ENCODE results near the gene ACOT13.
A peak's percentile ranks its signal among the peaks of the same experiment; 100 is the strongest.

Gene ACOT13

DNA sequence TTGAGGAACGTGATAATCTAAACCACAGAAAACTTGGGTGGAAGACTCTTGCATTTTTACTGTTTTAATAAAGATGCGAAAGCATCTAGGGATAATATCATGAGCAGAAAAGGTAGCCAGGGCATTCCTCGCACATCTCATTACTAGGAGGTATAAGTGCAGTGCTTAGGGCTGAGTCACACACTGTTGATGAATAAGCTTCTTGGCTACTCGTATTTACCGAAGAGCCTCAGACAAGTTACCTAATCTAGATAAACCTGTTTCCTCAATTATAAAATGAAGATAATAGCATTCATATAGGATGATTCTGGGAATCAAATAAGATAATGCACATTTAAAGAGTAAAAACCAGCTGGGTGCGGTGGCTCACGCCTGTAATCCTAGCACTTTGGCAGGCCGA lies 20.1 kb upstream of the ACOT13 start:
- peak overlapping the region; percentile 78 for H2AFZ ChIP-seq (ENCODE audit: low read depth, low read length, severe bottlenecking)
- H3K27me3 ChIP-seq (ENCODE audit: low read length), result no peaks in the 10 kb centered on the region
- no peaks in the 10 kb centered on the region for H3K9me2 ChIP-seq (replicated peaks; ENCODE audit: insufficient read depth, low read length)
- TF ChIP-seq, protein P1, sequence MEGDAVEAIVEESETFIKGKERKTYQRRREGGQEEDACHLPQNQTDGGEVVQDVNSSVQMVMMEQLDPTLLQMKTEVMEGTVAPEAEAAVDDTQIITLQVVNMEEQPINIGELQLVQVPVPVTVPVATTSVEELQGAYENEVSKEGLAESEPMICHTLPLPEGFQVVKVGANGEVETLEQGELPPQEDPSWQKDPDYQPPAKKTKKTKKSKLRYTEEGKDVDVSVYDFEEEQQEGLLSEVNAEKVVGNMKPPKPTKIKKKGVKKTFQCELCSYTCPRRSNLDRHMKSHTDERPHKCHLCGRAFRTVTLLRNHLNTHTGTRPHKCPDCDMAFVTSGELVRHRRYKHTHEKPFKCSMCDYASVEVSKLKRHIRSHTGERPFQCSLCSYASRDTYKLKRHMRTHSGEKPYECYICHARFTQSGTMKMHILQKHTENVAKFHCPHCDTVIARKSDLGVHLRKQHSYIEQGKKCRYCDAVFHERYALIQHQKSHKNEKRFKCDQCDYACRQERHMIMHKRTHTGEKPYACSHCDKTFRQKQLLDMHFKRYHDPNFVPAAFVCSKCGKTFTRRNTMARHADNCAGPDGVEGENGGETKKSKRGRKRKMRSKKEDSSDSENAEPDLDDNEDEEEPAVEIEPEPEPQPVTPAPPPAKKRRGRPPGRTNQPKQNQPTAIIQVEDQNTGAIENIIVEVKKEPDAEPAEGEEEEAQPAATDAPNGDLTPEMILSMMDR (IDR thresholded peaks at IDR 0.05; ENCODE audit: insufficient read depth, low read length, poor library complexity, severe bottlenecking), result no peak
- no peak for TF ChIP-seq EZH2phosphoT487 (conservative IDR thresholded peaks at IDR 0.05; ENCODE audit: low read length)
- H3K4me2 ChIP-seq (ENCODE audit: low read depth, low read length, poor library complexity, severe bottlenecking), result peak overlapping the region; percentile 72
- H3F3A ChIP-seq (ENCODE audit: insufficient read depth), result peaks cover 46% of the 10 kb centered on the region
- peak overlapping the region; percentile 43; the same call in 1 of the 2 replicates for H3K9ac ChIP-seq (ENCODE audit: low read length)
- peaks cover 15% of the 10 kb centered on the region for H3K36me3 ChIP-seq (ENCODE audit: low read length)
- no peaks in the 10 kb centered on the region for H4K20me1 ChIP-seq (ENCODE audit: low read depth, low read length)
- no peak overlapping the region for H3K27ac ChIP-seq (ENCODE audit: low read depth, low read length)
- no peak overlapping the region for H3K4me3 ChIP-seq (ENCODE audit: insufficient read depth, low read length, poor library complexity, severe bottlenecking)
- no peaks in the 10 kb centered on the region for H3K9me3 ChIP-seq (ENCODE audit: insufficient read depth, low read length)
- H3K79me2 ChIP-seq (ENCODE audit: insufficient read depth, low read length), result no peaks in the 10 kb centered on the region

DNA sequence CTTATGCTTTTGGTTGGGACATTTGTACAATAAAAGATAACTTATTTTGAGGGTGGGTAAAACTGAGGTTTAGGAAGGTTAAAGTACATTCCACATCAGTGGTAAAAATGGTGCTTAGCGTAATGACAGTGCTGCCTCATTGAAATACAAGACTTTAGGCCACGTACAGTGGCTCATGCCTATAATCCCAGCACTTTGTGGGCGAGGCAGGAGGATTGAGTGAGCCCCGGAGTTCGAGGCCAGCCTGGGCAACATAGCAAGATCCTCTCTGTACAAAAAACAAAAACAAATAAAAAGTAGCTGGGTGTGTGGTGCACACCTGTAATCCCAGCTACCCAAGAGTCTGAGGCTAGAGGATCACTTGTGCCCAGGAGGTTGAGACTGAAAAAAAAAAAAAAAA lies 18.6 kb upstream of the ACOT13 start:
- Histone ChIP-seq H3K4me2 (ENCODE audit: low read depth, low read length, poor library complexity, severe bottlenecking) (no peak overlapping the region), H3K9ac (ENCODE audit: low read length) (no peak overlapping the region), H3K79me2 (ENCODE audit: insufficient read depth, low read length) (no peaks in the 10 kb centered on the region)

GRCh38 chr6:24649691-24650090 lies 17.2 kb upstream of the ACOT13 start:
- Histone ChIP-seq H3K4me2 (ENCODE audit: low read depth, low read length, poor library complexity, severe bottlenecking) (peak overlapping the region; percentile 16), H3K9me2 (replicated peaks; ENCODE audit: insufficient read depth, low read length) (no peaks in the 10 kb centered on the region), H3K9me3 (ENCODE audit: insufficient read depth, low read length) (no peaks in the 10 kb centered on the region), H2AFZ (ENCODE audit: low read depth, low read length, severe bottlenecking) (no peak overlapping the region), H3K27me3 (ENCODE audit: low read length) (no peaks in the 10 kb centered on the region), H3K27ac (ENCODE audit: low read depth, low read length) (peak overlapping the region; percentile 47), H4K20me1 (ENCODE audit: low read depth, low read length) (no peaks in the 10 kb centered on the region), H3K79me2 (ENCODE audit: insufficient read depth, low read length) (no peaks in the 10 kb centered on the region), H3F3A (ENCODE audit: insufficient read depth) (peaks cover 43% of the 10 kb centered on the region), H3K36me3 (ENCODE audit: low read length) (peaks cover 42% of the 10 kb centered on the region), H3K4me3 (ENCODE audit: insufficient read depth, low read length, poor library complexity, severe bottlenecking) (no peak overlapping the region), H3K9ac (ENCODE audit: low read length) (no peak overlapping the region)
- TF ChIP-seq EZH2phosphoT487 (conservative IDR thresholded peaks at IDR 0.05; ENCODE audit: low read length), result no peak
- TF ChIP-seq, protein P1 (IDR thresholded peaks at IDR 0.05; ENCODE audit: insufficient read depth, low read length, poor library complexity, severe bottlenecking), result no peak

More for the DNA sequence above, 18.6 kb upstream of the ACOT13 start:
- H3K27ac ChIP-seq (ENCODE audit: low read depth, low read length), result no peak overlapping the region
- peaks cover 46% of the 10 kb centered on the region for H3F3A ChIP-seq (ENCODE audit: insufficient read depth)
- H3K9me3 ChIP-seq (ENCODE audit: insufficient read depth, low read length), result no peaks in the 10 kb centered on the region
- H2AFZ ChIP-seq (ENCODE audit: low read depth, low read length, severe bottlenecking), result no peak overlapping the region
- H4K20me1 ChIP-seq (ENCODE audit: low read depth, low read length), result no peaks in the 10 kb centered on the region
- no peaks in the 10 kb centered on the region for H3K9me2 ChIP-seq (replicated peaks; ENCODE audit: insufficient read depth, low read length)
- no peak overlapping the region for H3K4me3 ChIP-seq (ENCODE audit: insufficient read depth, low read length, poor library complexity, severe bottlenecking)
- no peak for TF ChIP-seq EZH2phosphoT487 (conservative IDR thresholded peaks at IDR 0.05; ENCODE audit: low read length)
- TF ChIP-seq, protein P1 (IDR thresholded peaks at IDR 0.05; ENCODE audit: insufficient read depth, low read length, poor library complexity, severe bottlenecking), result no peak
- H3K36me3 ChIP-seq (ENCODE audit: low read length), result peaks cover 30% of the 10 kb centered on the region
- H3K27me3 ChIP-seq (ENCODE audit: low read length), result no peaks in the 10 kb centered on the region
